ENCODE data around the gene ATP8B4.

The ATP8B4 gene

GRCh38 chr15:49883121-49883520 lies 235.9 kb downstream of the ATP8B4 start:
- no peak for DNase-seq

DNA sequence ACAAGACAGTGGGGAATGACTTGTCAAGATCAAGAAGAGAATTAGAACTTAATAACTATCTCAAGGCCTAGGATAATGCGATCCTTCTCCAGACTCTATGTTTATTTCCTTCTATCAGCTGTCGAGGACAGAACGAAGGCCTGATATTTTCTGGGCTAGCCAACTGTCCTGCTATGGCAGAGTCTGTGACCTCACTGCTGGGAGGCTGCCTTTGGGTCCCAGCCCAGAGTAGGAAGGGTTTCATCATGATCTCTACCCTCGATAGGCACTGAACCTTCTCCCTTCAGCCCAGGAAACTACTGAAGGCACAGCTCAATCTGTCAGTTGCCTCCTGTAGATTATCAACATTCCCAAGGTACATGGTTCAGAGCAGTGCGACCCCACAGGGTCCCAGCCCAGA lies 237.2 kb downstream of the ATP8B4 start:
- no peak for DNase-seq

DNA sequence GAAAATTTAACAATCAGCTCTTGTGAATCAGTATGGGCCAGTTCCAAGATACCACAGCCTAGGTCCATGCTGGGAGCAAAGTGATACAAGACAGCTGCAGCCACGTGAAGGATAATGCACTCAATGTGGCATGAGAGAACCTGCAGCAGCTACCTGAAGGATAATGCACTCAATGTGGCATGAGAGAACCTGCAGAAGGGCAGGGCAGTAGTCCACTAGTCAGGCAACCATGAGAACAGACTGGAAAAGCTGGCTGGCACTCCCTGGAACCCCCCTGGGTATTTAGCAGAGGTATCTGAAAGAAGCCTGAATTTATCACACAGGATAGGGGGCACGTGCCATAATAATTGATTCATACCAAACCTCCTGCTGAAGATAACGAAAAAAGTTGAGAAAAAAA lies 237.6 kb downstream of the ATP8B4 start:
- DNase-seq = no peak

DNA sequence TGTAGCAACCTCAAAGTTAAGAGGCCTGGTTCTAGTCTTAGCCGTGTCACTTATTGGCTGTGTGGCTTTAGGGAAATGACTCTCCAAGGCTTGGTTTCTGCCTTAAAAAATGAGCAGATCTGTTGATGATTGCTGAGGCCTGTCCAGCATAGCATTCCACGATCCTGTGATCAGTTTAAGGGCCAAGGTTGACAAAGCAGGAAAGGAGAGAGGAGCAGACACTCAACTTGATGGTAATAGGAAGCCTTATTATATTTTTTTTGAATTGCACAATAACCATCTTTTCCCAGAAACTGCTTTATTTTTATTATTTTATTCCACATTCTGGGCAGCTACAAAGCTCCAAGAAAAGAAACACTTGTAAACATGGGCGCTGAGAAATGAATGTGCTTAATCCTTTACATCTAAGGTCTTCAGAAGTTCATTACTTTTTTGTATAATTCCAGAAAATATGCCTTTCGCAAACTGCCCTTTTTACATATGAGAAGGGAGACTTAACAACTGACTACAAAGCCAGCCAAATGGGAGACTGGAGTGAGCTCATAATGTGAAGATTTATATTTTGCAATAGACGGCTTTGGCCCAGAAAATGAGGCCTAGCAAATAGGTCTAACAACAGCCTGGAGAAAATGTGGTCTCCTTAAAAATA lies 241.0 kb downstream of the ATP8B4 start:
- DNase-seq = no peak

GRCh38 chr15:49877117-49877872 lies 241.7 kb downstream of the ATP8B4 start:
- DNase-seq = no peak

- no peak for DNase-seq
Measured at GRCh38 chr15:49876401-49877038, 242.5 kb downstream of the ATP8B4 start.

DNA sequence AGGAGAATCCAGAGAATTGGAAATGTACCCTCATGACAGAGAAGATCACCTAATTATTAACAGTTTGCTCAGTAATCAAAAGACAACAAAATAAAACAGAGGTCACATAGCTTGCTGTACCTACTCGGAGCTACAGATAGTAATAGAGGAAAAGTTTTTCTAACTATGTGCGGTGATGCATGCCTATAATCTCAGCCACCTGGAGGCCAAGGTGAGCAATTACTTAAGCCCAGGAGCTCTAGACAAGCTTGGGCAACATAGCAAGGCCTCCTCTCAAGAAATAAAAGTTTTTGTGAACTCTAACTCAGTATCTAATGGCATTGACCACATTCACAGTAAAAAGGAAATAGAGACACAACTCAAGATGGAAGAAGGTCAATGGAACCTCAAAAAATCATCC lies 243.6 kb downstream of the ATP8B4 start:
- no peak for DNase-seq

DNA sequence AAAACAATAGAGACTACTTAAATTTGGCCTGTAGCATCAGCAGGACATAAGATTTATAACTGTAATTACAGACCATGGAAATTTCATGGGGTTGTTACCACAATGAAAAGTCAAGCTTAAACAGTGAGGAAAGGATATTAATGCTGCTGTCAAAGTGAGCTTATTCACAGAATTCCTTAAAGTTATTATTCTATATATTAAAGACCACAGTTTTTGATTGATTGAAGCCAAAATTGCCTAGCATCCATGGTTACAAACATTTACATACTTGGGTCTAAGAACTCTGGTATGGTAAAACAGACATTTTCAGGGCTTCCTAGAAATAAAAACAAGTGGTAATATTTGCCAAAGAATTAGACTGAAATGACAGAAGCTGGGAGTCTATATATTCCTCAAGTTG lies 248.6 kb downstream of the ATP8B4 start:
- DNase-seq = no peak

DNA sequence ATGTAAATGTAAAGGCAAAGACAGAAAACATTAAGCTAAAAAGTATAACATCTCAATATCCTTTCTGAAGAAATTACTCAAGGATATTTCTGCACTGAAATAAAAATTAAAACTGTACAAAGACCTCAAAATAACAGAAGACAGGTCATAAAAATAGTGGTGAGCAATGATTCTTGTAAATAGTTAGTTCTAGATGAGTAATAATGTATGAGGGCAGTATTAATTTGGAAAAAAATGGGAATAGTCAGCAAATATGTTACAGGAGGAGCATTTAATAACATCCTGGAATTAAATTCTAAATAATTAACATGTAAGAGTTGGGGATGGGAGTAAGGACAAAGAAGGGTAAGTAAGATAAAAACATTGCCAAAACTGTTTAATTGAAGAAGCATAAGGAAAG lies 250.7 kb downstream of the ATP8B4 start:
- no peak for DNase-seq

DNA sequence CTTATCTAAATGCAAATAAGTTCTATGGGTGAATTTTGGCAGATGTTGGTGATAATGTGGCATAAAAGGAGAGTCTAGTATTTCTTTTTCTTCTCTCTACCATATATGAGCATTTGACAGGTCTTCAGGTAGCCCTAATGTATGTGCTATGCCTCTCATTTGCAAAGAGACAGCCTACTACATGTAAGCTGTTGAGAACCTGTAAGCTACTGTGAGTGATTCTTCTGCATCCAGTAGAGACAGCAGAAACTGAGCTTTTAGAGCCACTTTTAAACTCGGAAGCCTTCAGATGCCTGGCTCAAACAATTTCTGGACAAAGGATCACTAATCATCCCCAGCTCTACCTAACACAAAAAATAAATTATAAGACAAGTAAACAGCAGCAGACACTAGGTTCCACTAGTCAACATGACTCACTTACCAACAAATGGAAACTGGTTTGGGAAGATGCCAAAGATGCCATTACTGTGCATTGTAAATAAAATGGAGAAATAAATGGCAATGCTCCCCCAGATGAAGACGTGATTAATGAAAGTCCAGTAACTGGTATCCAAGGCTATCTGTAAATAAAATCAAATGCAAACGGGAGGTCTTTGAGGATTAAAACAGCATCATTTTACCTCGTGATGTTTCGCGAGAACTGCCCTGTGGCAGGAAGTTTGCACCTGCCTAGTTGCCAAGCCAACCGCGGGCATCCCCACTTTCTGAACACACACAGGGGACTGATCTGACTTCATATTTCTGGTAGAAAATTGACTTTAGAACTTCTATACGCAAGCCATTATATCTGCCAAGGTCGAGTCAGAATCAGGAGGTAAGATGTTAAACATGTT lies 252.9 kb downstream of the ATP8B4 start:
- DNase-seq = no peak

GRCh38 chr15:49864251-49864650 lies 254.8 kb downstream of the ATP8B4 start:
- DNase-seq = no peak

- DNase-seq = no peak
Measured at GRCh38 chr15:49863431-49864224, 255.4 kb downstream of the ATP8B4 start.

DNA sequence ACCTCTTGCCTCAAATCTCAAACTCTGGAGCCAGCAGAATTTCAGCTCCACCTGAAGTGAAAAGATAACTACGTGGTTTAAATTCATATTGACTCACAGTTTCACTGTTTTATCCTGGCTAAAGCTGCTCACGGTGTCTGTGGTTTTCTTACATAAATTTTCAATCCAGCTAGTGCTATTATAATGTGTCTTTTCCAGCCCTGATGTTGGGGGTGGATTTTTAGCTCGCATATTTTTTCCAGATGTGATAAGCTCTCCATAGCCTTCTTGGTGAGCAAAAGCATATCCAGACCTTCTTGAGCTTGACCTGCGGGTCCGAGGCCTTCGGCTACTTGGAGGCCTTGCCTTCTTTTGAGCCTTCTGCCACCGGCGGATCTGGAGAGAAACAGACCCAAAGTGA lies 258.9 kb downstream of the ATP8B4 start:
- DNase-seq = no peak

- DNase-seq = no peak
Measured at GRCh38 chr15:49857496-49858475, 261.2 kb downstream of the ATP8B4 start.

GRCh38 chr15:49855917-49856637 lies 263.0 kb downstream of the ATP8B4 start:
- DNase-seq = no peak

- DNase-seq = no peak
Measured at GRCh38 chr15:49852756-49853155, 266.3 kb downstream of the ATP8B4 start.

GRCh38 chr15:49848807-49849206 lies 270.2 kb downstream of the ATP8B4 start:
- DNase-seq = no peak

GRCh38 chr15:49848282-49848724 lies 270.7 kb downstream of the ATP8B4 start:
- no peak for DNase-seq

- no peak for DNase-seq
Measured at GRCh38 chr15:49847423-49848281, 271.4 kb downstream of the ATP8B4 start.
